Upper lobe of right lung (tissue), 1 donor: ENCODE results near the gene NDEL1. TPM values are rescaled to one million over a fixed set of nuclear protein-coding genes. Genes with fewer than 3 reads are reported as not detected.
A peak's percentile ranks its signal among the peaks of the same experiment; 100 is the strongest.

ENCODE experiments used
- ATAC-seq: fragments of 200-7000 bp; cut with Tn5 transposase; one replicate; pipeline ENCODE4 v1.9.1; 2020; ENCODE audit warnings: mild to moderate bottlenecking, moderate library complexity
- DNase-seq: peaks from one replicate; pipeline ENCODE4 v3.0.0-alpha.2; 2020
- H3K27ac ChIP-seq: fragments of 200-600 bp; one replicate; pipeline ENCODE4 v1.8.0; 2022
- H3K27me3 ChIP-seq: fragments of 200-600 bp; one replicate; pipeline ENCODE4 v1.8.0; 2022; ENCODE audit warnings: mild to moderate bottlenecking
- H3K36me3 ChIP-seq: fragments of 200-600 bp; one replicate; pipeline ENCODE4 v1.8.0; 2022
- H3K4me1 ChIP-seq: fragments of 200-600 bp; one replicate; pipeline ENCODE4 v1.8.0; 2022
- H3K4me3 ChIP-seq: fragments of 200-600 bp; one replicate; pipeline ENCODE4 v1.8.0; 2022; ENCODE audit warnings: mild to moderate bottlenecking
- H3K9me3 ChIP-seq: fragments of 200-600 bp; one replicate; pipeline ENCODE4 v1.8.0; 2022
- CTCF ChIP-seq: fragments of 200-600 bp; IDR thresholded peaks from one replicate; pipeline ENCODE4 v1.8.0; 2022; ENCODE audit warnings: antibody characterized with exemption
- intact Hi-C: fragments of 100-400 bp; cut with DNase I; formaldehyde crosslinking; loops from one replicate; pipeline ENCODE4 v1.11.0; 2022
- total RNA-seq: library from RNA; stranded (reverse); fragmentation: NEBNext Ultra II Directional; extraction: Animal tissue kit (Norgen Biotek cat#: 25700); gene quantifications from one replicate; pipeline ENCODE4 v1.2.1, GENCODE V29; 2021
- donor health status: DM: no; HTN: yes; CAD: no; lungs with severe emphysema.

Gene NDEL1
- total RNA-seq, 1 donor from 2014 or later: 80.6 TPM

DNA sequence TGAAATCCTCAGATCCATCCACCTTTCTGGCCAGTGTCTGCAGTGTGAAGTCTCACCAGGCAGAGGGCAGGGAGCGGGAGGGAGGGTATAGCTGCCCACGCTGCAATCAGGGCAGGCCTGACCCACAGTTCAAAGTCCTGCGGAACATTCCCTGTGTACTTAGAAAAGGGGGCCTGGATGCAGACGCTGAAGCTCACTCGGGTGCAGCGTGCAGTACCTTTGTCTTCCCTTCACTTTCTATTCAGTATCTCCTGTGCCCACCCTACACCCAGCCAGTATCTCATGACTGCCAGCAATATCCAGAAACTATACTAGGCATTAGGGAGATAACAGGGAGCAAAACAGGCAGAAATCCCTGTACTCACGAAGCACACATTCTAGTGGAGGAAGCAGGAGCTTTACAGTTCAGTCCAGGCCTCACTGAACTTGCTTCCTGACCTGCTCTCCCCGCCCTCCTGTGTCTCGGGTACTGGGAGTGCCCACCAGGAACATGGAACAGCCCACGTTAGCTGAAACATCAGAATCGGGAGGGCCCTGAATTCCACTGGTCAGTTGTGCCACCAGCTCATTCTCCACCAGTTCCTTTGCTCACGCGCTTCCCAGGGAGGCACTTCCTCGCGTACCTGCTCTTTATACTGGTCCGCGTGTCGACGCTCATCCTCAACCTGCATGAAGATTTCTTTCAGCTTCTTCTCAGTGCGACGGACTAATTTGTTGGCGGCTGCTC, 42.2 kb downstream of the NDEL1 start:
- DNase-seq: peak; percentile 44
- TF ChIP-seq CTCF: no peak
- no peak overlapping the region for H3K4me3 ChIP-seq
- H3K36me3 ChIP-seq: peaks cover 95% of the 10 kb centered on the region
- H3K27ac ChIP-seq: no peak overlapping the region
- no peaks in the 10 kb centered on the region for H3K9me3 ChIP-seq
- peaks cover 11% of the 10 kb centered on the region for H3K4me1 ChIP-seq
- no peaks in the 10 kb centered on the region for H3K27me3 ChIP-seq
- no peak for ATAC-seq
- intact Hi-C loops: no loop called here

GRCh38 chr17:8479431-8479947, 43.8 kb downstream of the NDEL1 start:
- TF ChIP-seq CTCF: no peak
- Histone ChIP-seq H3K27me3 (no peaks in the 10 kb centered on the region), H3K4me3 (no peak overlapping the region), H3K4me1 (peaks cover 11% of the 10 kb centered on the region), H3K9me3 (no peaks in the 10 kb centered on the region), H3K36me3 (peaks cover 97% of the 10 kb centered on the region), H3K27ac (peak overlapping the region; percentile 13)
- intact Hi-C loops: no loop called here
- DNase-seq: peak; percentile 48
- ATAC-seq: peak; percentile 24

GRCh38 chr17:8480011-8480976, 44.6 kb downstream of the NDEL1 start:
- H3K27me3 ChIP-seq: no peaks in the 10 kb centered on the region
- no peak overlapping the region for H3K4me3 ChIP-seq
- ATAC-seq (no peak), DNase-seq (peak; percentile 55)
- peak overlapping the region; percentile 13 for H3K27ac ChIP-seq
- TF ChIP-seq CTCF: no peak
- intact Hi-C loops: no loop called here
- H3K9me3 ChIP-seq: no peaks in the 10 kb centered on the region
- H3K36me3 ChIP-seq: peaks cover 93% of the 10 kb centered on the region
- H3K4me1 ChIP-seq: peaks cover 11% of the 10 kb centered on the region

- no peak overlapping the region for H3K27ac ChIP-seq
- H3K9me3 ChIP-seq: no peaks in the 10 kb centered on the region
- intact Hi-C loops: no loop called here
- H3K4me3 ChIP-seq: no peak overlapping the region
- DNase-seq (peak; percentile 58), ATAC-seq (no peak)
- H3K4me1 ChIP-seq: peaks cover 11% of the 10 kb centered on the region
- TF ChIP-seq CTCF: no peak
- H3K27me3 ChIP-seq: no peaks in the 10 kb centered on the region
- H3K36me3 ChIP-seq: peaks cover 91% of the 10 kb centered on the region
These were observed 45.4 kb downstream of the NDEL1 start for GRCh38 chr17:8481089-8481488.

DNA sequence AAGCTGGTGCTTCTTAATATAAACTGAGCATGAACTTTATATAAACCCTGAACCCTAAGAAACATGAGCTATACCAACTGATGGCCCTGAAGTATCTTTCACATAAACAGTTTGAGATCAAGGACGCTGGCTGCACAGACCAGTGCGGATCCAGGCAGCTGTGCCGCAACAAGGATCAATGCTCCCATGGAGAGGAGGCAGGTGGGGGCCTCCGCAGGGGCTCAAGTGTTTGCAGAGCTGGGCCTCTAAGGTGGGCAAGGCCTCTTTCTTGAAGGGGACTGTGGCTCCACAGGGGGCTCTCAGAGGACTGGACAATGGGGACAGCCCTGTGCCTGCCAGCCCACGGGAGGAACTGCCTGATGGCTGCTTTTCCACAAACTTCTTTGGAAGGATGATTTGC, 46.0 kb downstream of the NDEL1 start:
- ATAC-seq: no peak
- no peak overlapping the region for H3K4me3 ChIP-seq
- peaks cover 91% of the 10 kb centered on the region for H3K36me3 ChIP-seq

More for the DNA sequence above, 46.0 kb downstream of the NDEL1 start:
- Histone ChIP-seq H3K9me3 (no peaks in the 10 kb centered on the region), H3K27ac (no peak overlapping the region), H3K4me1 (peaks cover 11% of the 10 kb centered on the region), H3K27me3 (no peaks in the 10 kb centered on the region)
- peak; percentile 22 for DNase-seq
- intact Hi-C loops: no loop called here
- no peak for TF ChIP-seq CTCF
